Panc1 (cell line): ENCODE results near the gene NCBP1. TPM values are rescaled to one million over a fixed set of nuclear protein-coding genes. Genes with fewer than 3 reads are reported as not detected.

Source experiments
- ATAC-seq: fragments of 200-7000 bp; cut with Tn5 transposase; 2 replicates; pipeline ENCODE4 v1.9.1; 2020; ENCODE audit warnings: mild to moderate bottlenecking, moderate library complexity
- BruUV-seq: library from RNA; stranded (reverse); fragments of 400-500 nt; replicated peaks from 2 replicates; lab custom pipeline; 2021; lab: Mats Ljungman, UMichigan
- CTCF ChIA-PET: fragments of 300-600 bp; sonication (Branson Sonifier 250); formaldehyde crosslinking; loops from one replicate; lab custom pipeline; 2022; ENCODE audit warnings: antibody characterized with exemption; lab: Charles Lee
- POLR2A ChIA-PET: fragments of 300-600 bp; sonication (Branson Sonifier 250); formaldehyde crosslinking; loops from one replicate; lab custom pipeline; 2022; ENCODE audit warnings: antibody characterized with exemption; lab: Charles Lee
- DNase-seq: peaks from one replicate; pipeline ENCODE4 v3.0.0-alpha.2; 2010; ENCODE audit warnings: low read depth, low spot score
- H3K27ac ChIP-seq: 2 replicates; pipeline ENCODE4 v1.5.1; 2011; ENCODE audit warnings: mild to moderate bottlenecking, low read length, inconsistent platforms
- H3K27me3 ChIP-seq: fragments of 200-500 bp; sonication (Bioruptor generic); 2 replicates; pipeline ENCODE4 v1.6.0; 2014; ENCODE audit warnings: low read length, inconsistent platforms; ENCODE audit not compliant: control insufficient read depth, insufficient read depth
- H3K36me3 ChIP-seq: fragments of 200-500 bp; sonication (Bioruptor generic); 2 replicates; pipeline ENCODE4 v1.5.1; 2014; ENCODE audit warnings: inconsistent platforms, mild to moderate bottlenecking, low read length, moderate library complexity; ENCODE audit not compliant: control insufficient read depth, insufficient read depth
- H3K4me1 ChIP-seq: 2 replicates; pipeline ENCODE4 v1.5.1; 2011; ENCODE audit warnings: inconsistent platforms, mild to moderate bottlenecking, low read length, moderate library complexity; ENCODE audit not compliant: control insufficient read depth, insufficient read depth
- H3K4me3 ChIP-seq, 2 experiments: 2 replicates each; pipeline ENCODE4 v1.5.1; 2011 to 2012; ENCODE audit warnings: low read depth in 2 of 2, low read length in 2 of 2, mild to moderate bottlenecking in 2 of 2, inconsistent platforms in 1 of 2, moderate library complexity in 1 of 2
- H3K9me3 ChIP-seq: fragments of 200-500 bp; sonication (Bioruptor generic); 2 replicates; pipeline ENCODE4 v1.5.1; 2014; ENCODE audit warnings: low read depth, mild to moderate bottlenecking, inconsistent platforms, low read length, moderate library complexity; ENCODE audit not compliant: control insufficient read depth, insufficient read depth
- POLR2AphosphoS5 ChIP-seq: IDR thresholded peaks from 2 replicates; pipeline ENCODE4 v1.6.1; 2012; ENCODE audit warnings: mild to moderate bottlenecking, low read depth, low read length, moderate library complexity
- SIN3A ChIP-seq: IDR thresholded peaks from 2 replicates; pipeline ENCODE4 v1.6.1; 2012; ENCODE audit warnings: low read depth, mild to moderate bottlenecking, low read length, moderate library complexity, borderline replicate concordance; ENCODE audit not compliant: insufficient read depth
- TCF7L2 ChIP-seq: IDR thresholded peaks from 2 replicates; pipeline ENCODE4 v1.6.1; 2011; ENCODE audit warnings: mild to moderate bottlenecking, low read depth, low read length, inconsistent platforms
- in situ Hi-C: cut with HindIII; loops from 2 replicates; pipeline ENCODE4 v1.10.0; 2016; ENCODE audit warnings: low sequenced_read_pairs, low pct_unique_long_range_greater_than_20kb
- intact Hi-C: fragments of 100-400 bp; cut with micrococcal nuclease; formaldehyde crosslinking; loops from one replicate; pipeline ENCODE4 v1.10.0; 2022; ENCODE audit not compliant: unreplicated experiment
- total RNA-seq: library from RNA; stranded (reverse); gene quantifications from one replicate; pipeline ENCODE4 v1.2.1, GENCODE V29; 2021; ENCODE audit not compliant: unreplicated experiment
- TF ChIP-seq, protein P1 (sequence below), 2 experiments: IDR thresholded peaks; 2 replicates each; pipeline ENCODE4 v1.6.1; 2011 to 2012; ENCODE audit warnings: low read depth in 2 of 2, control low read depth in 1 of 2, low read length in 1 of 2, mild to moderate bottlenecking in 1 of 2, moderate library complexity in 1 of 2; ENCODE audit not compliant: insufficient read depth in 1 of 2
- TF ChIP-seq, protein P2 (sequence below): fragments of 450-650 bp; IDR thresholded peaks from 2 replicates; pipeline ENCODE4 v1.5.1; 2017; ENCODE audit warnings: mild to moderate bottlenecking

The NCBP1 gene
- total RNA-seq, 1 experiment from 2014 or later: 30.1 TPM

DNA sequence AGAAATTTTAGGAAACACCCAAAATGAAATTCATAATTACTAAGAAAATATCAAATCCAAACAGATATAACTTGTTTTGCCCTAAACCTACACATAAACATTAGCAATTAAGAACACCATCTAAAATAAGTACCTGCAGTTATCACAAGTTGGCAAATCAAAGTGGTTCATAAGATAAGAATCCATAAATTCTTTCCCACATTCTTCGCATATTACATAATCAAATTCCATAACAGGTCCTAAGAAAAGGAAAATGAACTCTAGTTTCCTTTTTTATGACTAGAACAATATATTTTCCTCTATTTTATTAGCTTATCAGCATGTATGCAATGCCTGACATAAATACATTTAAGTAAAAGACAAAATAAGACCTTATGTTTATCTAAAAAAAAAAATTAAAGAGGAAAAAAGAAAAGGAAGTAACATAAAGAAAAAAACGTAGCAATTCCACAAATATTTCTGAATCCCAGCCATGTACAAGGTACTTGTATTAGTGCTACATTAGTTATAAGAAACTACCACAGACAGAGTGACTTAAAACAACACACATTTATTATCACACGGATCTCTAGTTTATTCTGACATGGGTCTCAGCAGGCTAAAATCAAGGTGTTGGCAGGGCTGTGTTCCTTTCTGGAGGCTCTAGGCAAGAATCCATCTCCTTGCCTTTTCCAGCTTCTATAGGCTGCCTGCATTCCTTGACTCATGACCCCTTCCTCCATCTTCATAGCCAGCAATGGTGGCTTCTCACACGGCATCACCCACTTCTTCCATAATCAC, 56.0 kb downstream of the NCBP1 start:
- peaks cover 7% of the 10 kb centered on the region; the same call in 1 of the 2 replicates for H3K36me3 ChIP-seq
- no peaks in the 10 kb centered on the region for H3K27me3 ChIP-seq
- no peak overlapping the region for H3K27ac ChIP-seq
- H3K9me3 ChIP-seq: no peaks in the 10 kb centered on the region
- intact Hi-C loops (no loop called here), in situ Hi-C loops (no loop called here)
- POLR2A ChIA-PET: interaction anchor here (0.6 kb wide), 1 partner anchor 15 kb away, joined by 4 read pairs; no protein-coding TSS in a partner anchor
- no peak overlapping the region for H3K4me3 ChIP-seq
- BruUV-seq: no TSS peak
- CTCF ChIA-PET: no interaction called here
- DNase-seq (no peak), ATAC-seq (no peak)
- no peak for TF ChIP-seq SIN3A
- TF ChIP-seq, protein P1, sequence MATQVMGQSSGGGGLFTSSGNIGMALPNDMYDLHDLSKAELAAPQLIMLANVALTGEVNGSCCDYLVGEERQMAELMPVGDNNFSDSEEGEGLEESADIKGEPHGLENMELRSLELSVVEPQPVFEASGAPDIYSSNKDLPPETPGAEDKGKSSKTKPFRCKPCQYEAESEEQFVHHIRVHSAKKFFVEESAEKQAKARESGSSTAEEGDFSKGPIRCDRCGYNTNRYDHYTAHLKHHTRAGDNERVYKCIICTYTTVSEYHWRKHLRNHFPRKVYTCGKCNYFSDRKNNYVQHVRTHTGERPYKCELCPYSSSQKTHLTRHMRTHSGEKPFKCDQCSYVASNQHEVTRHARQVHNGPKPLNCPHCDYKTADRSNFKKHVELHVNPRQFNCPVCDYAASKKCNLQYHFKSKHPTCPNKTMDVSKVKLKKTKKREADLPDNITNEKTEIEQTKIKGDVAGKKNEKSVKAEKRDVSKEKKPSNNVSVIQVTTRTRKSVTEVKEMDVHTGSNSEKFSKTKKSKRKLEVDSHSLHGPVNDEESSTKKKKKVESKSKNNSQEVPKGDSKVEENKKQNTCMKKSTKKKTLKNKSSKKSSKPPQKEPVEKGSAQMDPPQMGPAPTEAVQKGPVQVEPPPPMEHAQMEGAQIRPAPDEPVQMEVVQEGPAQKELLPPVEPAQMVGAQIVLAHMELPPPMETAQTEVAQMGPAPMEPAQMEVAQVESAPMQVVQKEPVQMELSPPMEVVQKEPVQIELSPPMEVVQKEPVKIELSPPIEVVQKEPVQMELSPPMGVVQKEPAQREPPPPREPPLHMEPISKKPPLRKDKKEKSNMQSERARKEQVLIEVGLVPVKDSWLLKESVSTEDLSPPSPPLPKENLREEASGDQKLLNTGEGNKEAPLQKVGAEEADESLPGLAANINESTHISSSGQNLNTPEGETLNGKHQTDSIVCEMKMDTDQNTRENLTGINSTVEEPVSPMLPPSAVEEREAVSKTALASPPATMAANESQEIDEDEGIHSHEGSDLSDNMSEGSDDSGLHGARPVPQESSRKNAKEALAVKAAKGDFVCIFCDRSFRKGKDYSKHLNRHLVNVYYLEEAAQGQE (IDR thresholded peaks at IDR 0.05; ENCODE audit: insufficient read depth in 1 of 2, low read depth in 2 of 2, low read length in 1 of 2): no peak
- no peak for TF ChIP-seq TCF7L2
- TF ChIP-seq, protein P2, sequence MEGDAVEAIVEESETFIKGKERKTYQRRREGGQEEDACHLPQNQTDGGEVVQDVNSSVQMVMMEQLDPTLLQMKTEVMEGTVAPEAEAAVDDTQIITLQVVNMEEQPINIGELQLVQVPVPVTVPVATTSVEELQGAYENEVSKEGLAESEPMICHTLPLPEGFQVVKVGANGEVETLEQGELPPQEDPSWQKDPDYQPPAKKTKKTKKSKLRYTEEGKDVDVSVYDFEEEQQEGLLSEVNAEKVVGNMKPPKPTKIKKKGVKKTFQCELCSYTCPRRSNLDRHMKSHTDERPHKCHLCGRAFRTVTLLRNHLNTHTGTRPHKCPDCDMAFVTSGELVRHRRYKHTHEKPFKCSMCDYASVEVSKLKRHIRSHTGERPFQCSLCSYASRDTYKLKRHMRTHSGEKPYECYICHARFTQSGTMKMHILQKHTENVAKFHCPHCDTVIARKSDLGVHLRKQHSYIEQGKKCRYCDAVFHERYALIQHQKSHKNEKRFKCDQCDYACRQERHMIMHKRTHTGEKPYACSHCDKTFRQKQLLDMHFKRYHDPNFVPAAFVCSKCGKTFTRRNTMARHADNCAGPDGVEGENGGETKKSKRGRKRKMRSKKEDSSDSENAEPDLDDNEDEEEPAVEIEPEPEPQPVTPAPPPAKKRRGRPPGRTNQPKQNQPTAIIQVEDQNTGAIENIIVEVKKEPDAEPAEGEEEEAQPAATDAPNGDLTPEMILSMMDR: no peak
- TF ChIP-seq POLR2AphosphoS5: no peak
- peaks cover 6% of the 10 kb centered on the region; the same call in 1 of the 2 replicates for H3K4me1 ChIP-seq

DNA sequence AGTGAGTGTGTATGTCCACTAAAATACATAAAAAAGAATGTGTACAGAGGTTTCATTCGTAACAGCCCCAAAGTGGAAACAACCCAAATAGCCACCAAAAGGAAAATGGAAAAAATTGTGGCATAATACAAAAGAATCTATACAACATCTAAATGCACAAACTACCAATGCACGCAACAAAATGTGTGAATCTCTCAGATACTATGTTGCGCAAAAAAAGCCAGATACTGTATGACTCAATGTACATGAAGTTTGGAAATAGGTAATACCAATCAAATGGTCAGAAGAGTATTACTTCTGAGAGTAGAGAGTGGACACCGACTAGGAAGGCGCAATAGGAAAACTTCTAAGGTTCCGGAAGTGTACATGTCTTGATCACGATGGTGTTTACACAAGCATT, 61.1 kb downstream of the NCBP1 start:
- TF ChIP-seq, protein P2: no peak
- TF ChIP-seq, protein P1 (IDR thresholded peaks at IDR 0.05; ENCODE audit: insufficient read depth in 1 of 2, low read depth in 2 of 2, low read length in 1 of 2): no peak
- no peak for TF ChIP-seq TCF7L2
- no peak for TF ChIP-seq POLR2AphosphoS5
- TF ChIP-seq SIN3A: no peak
- DNase-seq (no peak), ATAC-seq (no peak)
- Histone ChIP-seq H3K27me3 (no peaks in the 10 kb centered on the region), H3K36me3 (peaks cover 5% of the 10 kb centered on the region), H3K4me3 (peak overlapping the region; percentile 78 to 80), H3K9me3 (no peaks in the 10 kb centered on the region), H3K4me1 (peaks cover 14% of the 10 kb centered on the region; the same call in 1 of the 2 replicates), H3K27ac (peak overlapping the region; percentile 59; the same call in 1 of the 2 replicates)
- ChIA-PET CTCF (no interaction called here), POLR2A (no interaction called here)
- in situ Hi-C loops (no loop called here), intact Hi-C loops (no loop called here)
- TSS peak; percentile 50 for BruUV-seq
